Kidney (tissue), 14 donors: ENCODE measurements around the gene DPM3. TPM values are rescaled to one million over a fixed set of nuclear protein-coding genes. Genes with fewer than 3 reads are reported as not detected.
A peak's percentile ranks its signal among the peaks of the same experiment; 100 is the strongest.

Source experiments
- DNase-seq, 5 donors: peaks; one replicate each; pipeline ENCODE4 v3.0.0-alpha.2; 2013 to 2020
- FAIRE-seq: peaks from 2 replicates; lab custom pipeline; 2012; peaks lifted over from hg19 to GRCh38; lab: Jason Lieb, UNC
- H3K27ac ChIP-seq, 2 donors: one replicate each; pipeline ENCODE4 v1.7.0; 2013; ENCODE audit warnings: low read depth in 2 of 2, low read length in 2 of 2, inconsistent platforms in 1 of 2
- H3K27me3 ChIP-seq: one replicate; pipeline ENCODE4 v1.7.1; 2013; ENCODE audit warnings: low read length, inconsistent platforms; ENCODE audit not compliant: control insufficient read depth, insufficient read depth
- H3K36me3 ChIP-seq, 3 donors: one replicate each; pipeline versions ENCODE4 v1.7.0 to v1.7.1; 2013; ENCODE audit warnings: low read length in 3 of 3, control low read depth in 1 of 3, inconsistent platforms in 1 of 3; ENCODE audit not compliant: insufficient read depth in 3 of 3, control insufficient read depth in 2 of 3
- H3K4me1 ChIP-seq, 3 donors: one replicate each; pipeline versions ENCODE4 v1.7.0 to v1.7.1; 2013; ENCODE audit warnings: low read length in 3 of 3, inconsistent platforms in 1 of 3, low read depth in 1 of 3; ENCODE audit not compliant: control insufficient read depth in 2 of 3, insufficient read depth in 2 of 3
- H3K4me3 ChIP-seq, 3 donors: one replicate each; pipeline versions ENCODE4 v1.7.0 to v1.8.1; 2013; ENCODE audit warnings: low read length in 3 of 3, control low read depth in 1 of 3, inconsistent platforms in 1 of 3
- H3K9ac ChIP-seq, 3 donors: one replicate each; pipeline versions ENCODE4 v1.7.0 to v1.7.1; 2013; ENCODE audit warnings: low read length in 3 of 3, control low read depth in 1 of 3, inconsistent platforms in 1 of 3
- H3K9me3 ChIP-seq, 3 donors: one replicate each; pipeline versions ENCODE4 v1.7.0 to v1.7.1; 2013; ENCODE audit warnings: low read length in 3 of 3, control low read depth in 1 of 3, inconsistent platforms in 1 of 3; ENCODE audit not compliant: control insufficient read depth in 2 of 3, insufficient read depth in 1 of 3
- intact Hi-C: fragments of 100-400 bp; cut with DNase I; formaldehyde crosslinking; loops from one replicate; pipeline ENCODE4 v1.11.1; 2022
- polyA plus RNA-seq: library from polyadenylated mRNA; stranded (reverse); fragments of 350-450 nt; fragmentation: Illumina TruSeq; extraction: RNeasy Lipid Tissue Mini Kit (QIAGEN cat#74804); gene quantifications from one replicate; pipeline ENCODE4 v1.2.3, GENCODE V29; 2014; ENCODE audit warnings: low read depth, low replicate concordance; ENCODE audit not compliant: insufficient read depth
- total RNA-seq: library from RNA; stranded (reverse); fragmentation: NEBNext Ultra II Directional; extraction: Animal tissue kit (Norgen Biotek cat#: 25700); gene quantifications from one replicate; pipeline ENCODE4 v1.2.1, GENCODE V29; 2021
- TF ChIP-seq, protein P1 (sequence below): IDR thresholded peaks from 3 replicates; pipeline ENCODE4 v1.5.1; 2012; ENCODE audit warnings: mild to moderate bottlenecking, moderate library complexity, borderline replicate concordance; ENCODE audit not compliant: insufficient read depth; ENCODE audit errors: extremely low read depth
- donor health status: control.
- donor health status: control.
- donor health status: control.
- donor health status: control.
- donor health status: control.
- donor health status: DM: yes; HTN: yes; CAD: no.
- donor health status: Normal renal cell carcinoma (clear cell type).

DPM3 gene
- total and polyA plus RNA-seq, 2 donors from 2014 or later: 84.4 to 237 TPM

DNA sequence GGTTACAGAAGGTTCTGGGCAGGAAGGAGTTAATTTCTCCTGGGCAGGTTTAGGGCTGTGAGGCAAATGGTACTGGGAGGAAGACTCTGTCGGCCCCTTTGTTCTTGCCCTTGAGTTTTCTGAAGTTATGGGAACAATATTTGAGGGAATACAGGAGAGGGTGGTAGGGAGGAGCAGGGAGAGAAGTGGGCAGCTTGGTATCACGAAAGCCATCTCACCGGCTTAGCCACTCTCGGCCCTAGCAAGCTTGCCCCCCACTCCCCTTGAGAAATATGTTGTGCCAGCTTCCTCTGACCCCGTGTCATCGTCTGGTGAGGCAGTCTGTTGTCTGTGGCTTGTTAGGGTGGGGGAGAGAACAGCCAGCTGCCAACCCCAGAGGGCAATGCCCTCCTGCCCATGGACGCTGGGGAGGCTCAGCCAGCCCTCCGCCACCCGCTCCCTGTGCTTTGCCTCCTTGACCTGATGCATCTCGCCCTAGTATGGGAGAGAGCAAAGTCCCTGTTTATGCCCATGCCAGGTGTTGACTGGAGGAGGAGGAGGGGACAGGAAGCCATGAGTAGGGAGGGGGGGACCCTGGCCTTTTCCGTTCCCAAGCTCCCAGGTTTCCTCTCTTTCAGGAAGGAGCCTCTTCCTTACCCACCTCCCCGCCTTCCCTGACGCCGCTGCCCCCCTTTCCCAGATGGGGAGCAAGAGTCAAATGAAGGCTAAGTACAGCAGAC, 11.4 kb downstream of the DPM3 start:
- Histone ChIP-seq H3K4me3 (peak overlapping the region; percentile 46 to 99 (median 96)), H3K4me1 (peaks cover 0 to 38% (median 26%) of the 10 kb centered on the region in 3 donors), H3K36me3 (peaks cover 3 to 22% (median 16%) of the 10 kb centered on the region in 3 donors), H3K27me3 (no peaks in the 10 kb centered on the region), H3K27ac (peak overlapping the region; percentile 90 to 97), H3K9ac (peak overlapping the region; percentile 20 to 83 (median 50)), H3K9me3 (no peaks in the 10 kb centered on the region)
- TF ChIP-seq, protein P1, sequence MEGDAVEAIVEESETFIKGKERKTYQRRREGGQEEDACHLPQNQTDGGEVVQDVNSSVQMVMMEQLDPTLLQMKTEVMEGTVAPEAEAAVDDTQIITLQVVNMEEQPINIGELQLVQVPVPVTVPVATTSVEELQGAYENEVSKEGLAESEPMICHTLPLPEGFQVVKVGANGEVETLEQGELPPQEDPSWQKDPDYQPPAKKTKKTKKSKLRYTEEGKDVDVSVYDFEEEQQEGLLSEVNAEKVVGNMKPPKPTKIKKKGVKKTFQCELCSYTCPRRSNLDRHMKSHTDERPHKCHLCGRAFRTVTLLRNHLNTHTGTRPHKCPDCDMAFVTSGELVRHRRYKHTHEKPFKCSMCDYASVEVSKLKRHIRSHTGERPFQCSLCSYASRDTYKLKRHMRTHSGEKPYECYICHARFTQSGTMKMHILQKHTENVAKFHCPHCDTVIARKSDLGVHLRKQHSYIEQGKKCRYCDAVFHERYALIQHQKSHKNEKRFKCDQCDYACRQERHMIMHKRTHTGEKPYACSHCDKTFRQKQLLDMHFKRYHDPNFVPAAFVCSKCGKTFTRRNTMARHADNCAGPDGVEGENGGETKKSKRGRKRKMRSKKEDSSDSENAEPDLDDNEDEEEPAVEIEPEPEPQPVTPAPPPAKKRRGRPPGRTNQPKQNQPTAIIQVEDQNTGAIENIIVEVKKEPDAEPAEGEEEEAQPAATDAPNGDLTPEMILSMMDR: no peak
- no peak for FAIRE-seq
- DNase-seq: peak in 4 of 5 donors; percentile 41 to 75 (median 58)
- intact Hi-C loops: no loop called here

DNA sequence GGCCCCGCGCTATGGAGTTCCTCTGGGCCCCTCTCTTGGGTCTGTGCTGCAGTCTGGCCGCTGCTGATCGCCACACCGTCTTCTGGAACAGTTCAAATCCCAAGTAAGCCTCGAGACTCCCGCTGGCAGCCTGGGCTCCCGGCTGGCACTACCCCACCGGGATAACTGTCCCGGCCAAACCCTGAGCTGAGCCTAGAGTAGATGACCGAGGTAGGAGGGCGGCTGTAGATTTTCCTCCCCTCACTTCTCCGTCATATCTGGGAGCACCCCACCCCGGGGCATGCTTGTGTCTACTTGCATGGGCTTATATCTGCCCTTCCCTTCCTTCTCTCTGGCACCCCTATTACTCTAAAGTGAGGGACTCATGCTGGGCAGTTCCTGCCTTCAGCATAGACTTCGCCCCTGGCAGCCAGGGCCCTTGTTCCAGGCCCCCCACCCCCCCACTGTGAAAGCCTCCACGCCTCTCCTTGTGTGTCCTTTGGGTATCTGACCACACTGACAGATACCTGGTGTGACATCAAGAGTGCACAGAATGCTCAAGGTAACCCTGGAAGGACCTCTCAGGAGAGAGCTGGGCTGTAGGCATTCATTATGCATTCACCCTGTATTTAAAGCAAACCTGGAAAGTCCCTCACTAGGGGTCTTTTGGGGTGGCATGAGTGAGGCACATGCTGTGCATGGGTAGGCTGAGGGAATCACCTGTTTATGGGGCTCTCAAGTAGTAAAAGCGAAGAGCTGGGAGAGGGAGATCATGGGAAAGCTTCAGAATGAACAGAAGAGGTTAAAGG, 12.2 kb downstream of the DPM3 start:
- no peaks in the 10 kb centered on the region for H3K27me3 ChIP-seq
- peaks cover 0 to 31% (median 26%) of the 10 kb centered on the region in 3 donors for H3K4me1 ChIP-seq
- intact Hi-C loops: no loop called here
- peaks cover 3 to 15% (median 9%) of the 10 kb centered on the region in 3 donors for H3K36me3 ChIP-seq
- H3K27ac ChIP-seq: peak overlapping the region; percentile 90 to 97
- TF ChIP-seq, protein P1: no peak
- DNase-seq (no peak), FAIRE-seq (no peak)
- peak overlapping the region; percentile 46 to 99 (median 96) for H3K4me3 ChIP-seq
- H3K9me3 ChIP-seq: no peaks in the 10 kb centered on the region
- H3K9ac ChIP-seq: peak overlapping the region; percentile 20 to 83 (median 50)

DNA sequence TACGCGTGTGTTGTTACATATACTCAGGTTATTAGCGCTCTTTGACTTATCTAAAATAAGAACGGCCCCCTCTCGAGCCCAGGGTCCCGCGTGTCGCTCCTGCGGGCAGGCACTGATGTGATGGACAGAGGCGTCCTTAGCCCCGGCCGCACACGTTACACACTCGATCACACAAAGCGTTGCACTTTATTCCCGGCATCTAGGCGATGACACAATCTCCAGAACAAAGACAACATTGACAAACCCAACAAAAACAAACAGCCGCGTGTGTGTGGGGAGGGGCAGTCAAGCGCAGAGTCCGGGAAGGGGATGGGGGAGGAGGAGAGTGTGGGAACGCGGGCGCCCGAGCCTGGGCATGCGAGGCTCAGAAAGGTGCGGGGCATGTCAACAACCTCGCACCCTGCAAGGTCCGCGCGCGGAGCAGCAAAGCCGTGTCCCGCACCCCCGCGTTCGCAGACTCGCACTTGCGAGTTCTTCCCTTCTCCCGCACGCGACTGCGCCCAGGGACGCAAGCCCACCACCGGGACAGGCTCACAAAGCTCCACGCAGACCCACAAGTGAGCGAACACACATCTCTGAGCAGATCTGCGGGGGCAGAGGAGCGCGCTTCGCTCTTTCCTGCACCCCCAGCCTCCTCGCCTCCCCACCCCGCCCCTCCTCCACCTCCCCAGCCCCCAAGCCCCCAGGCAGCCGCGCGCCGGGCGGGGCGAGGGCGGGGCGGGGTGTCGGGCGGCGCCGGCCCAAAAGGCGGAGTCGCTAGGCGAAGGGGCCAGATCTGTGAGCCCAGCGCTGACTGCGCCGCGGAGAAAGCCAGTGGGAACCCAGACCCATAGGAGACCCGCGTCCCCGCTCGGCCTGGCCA, 13.0 kb downstream of the DPM3 start, which contains the start of gene EFNA1:
TSS of gene EFNA1 (plus strand) at position 772 of the 862 bp plus-strand sequence. CDS start 102 bp downstream, outside the sequence.
- Histone ChIP-seq H3K4me3 (peak within 1 kb of the TSS; percentile 53 to 99 (median 96)), H3K9ac (peak within 1 kb of the TSS; percentile 20 to 83 (median 50)), H3K4me1 (peaks cover 0 to 31% (median 26%) of the 10 kb centered on the region in 3 donors), H3K9me3 (no peaks in the 10 kb centered on the region), H3K27me3 (no peaks in the 10 kb centered on the region), H3K27ac (peak within 1 kb of the TSS; percentile 90 to 97), H3K36me3 (peaks cover 3 to 12% (median 8%) of the 10 kb centered on the region in 3 donors)
- intact Hi-C loops: no loop called here
- TF ChIP-seq, protein P1: no peak
- FAIRE-seq (no peak), DNase-seq (peak; percentile 78 to 93 (median 84))
